WTC11 (cell line): Measurements from ENCODE around the gene TMEM9.

Experiments used
- CBFB ChIP-seq: sonication (generic); formaldehyde crosslinking; IDR thresholded peaks from 2 replicates; pipeline ENCODE4 v1.8.1; 2022; ENCODE audit warnings: mild to moderate bottlenecking, low read depth, missing genetic modification reagents
- CREB1 ChIP-seq: sonication (generic); formaldehyde crosslinking; IDR thresholded peaks from 2 replicates; pipeline ENCODE4 v1.8.0; 2023; ENCODE audit warnings: mild to moderate bottlenecking, missing genetic modification reagents
- CREM ChIP-seq: sonication (generic); formaldehyde crosslinking; IDR thresholded peaks from 2 replicates; pipeline ENCODE4 v1.8.1; 2022; ENCODE audit warnings: mild to moderate bottlenecking, missing genetic modification reagents, moderate library complexity
- JUN ChIP-seq: sonication (generic); formaldehyde crosslinking; IDR thresholded peaks from 2 replicates; pipeline ENCODE4 v1.8.0; 2023; ENCODE audit warnings: mild to moderate bottlenecking, missing genetic modification reagents
- SP1 ChIP-seq: sonication (generic); formaldehyde crosslinking; conservative IDR thresholded peaks from 2 replicates; pipeline ENCODE4 v1.8.1; 2022; ENCODE audit warnings: missing genetic modification reagents
- TF ChIP-seq, protein P1 (sequence below): fragments of 200-600 bp; IDR thresholded peaks from 2 replicates; pipeline ENCODE4 v1.8.0; 2022; ENCODE audit warnings: antibody characterized with exemption
- TF ChIP-seq, protein P2 (sequence below): sonication (generic); formaldehyde crosslinking; IDR thresholded peaks from 2 replicates; pipeline ENCODE4 v1.8.1; 2022; ENCODE audit warnings: low read depth, mild to moderate bottlenecking, moderate library complexity, missing genetic modification reagents, borderline replicate concordance
- TF ChIP-seq, protein P3 (sequence below): sonication (generic); formaldehyde crosslinking; IDR thresholded peaks from 2 replicates; pipeline ENCODE4 v1.8.1; 2023; ENCODE audit warnings: mild to moderate bottlenecking, missing genetic modification reagents, moderate library complexity
- TF ChIP-seq, protein P4 (sequence below): sonication (generic); formaldehyde crosslinking; IDR thresholded peaks from 2 replicates; pipeline ENCODE4 v1.8.0; 2022; ENCODE audit warnings: mild to moderate bottlenecking, missing genetic modification reagents
- TF ChIP-seq, protein P5 (sequence below): sonication (generic); formaldehyde crosslinking; IDR thresholded peaks from 2 replicates; pipeline ENCODE4 v1.8.0; 2022; ENCODE audit warnings: mild to moderate bottlenecking, missing genetic modification reagents

DNA sequence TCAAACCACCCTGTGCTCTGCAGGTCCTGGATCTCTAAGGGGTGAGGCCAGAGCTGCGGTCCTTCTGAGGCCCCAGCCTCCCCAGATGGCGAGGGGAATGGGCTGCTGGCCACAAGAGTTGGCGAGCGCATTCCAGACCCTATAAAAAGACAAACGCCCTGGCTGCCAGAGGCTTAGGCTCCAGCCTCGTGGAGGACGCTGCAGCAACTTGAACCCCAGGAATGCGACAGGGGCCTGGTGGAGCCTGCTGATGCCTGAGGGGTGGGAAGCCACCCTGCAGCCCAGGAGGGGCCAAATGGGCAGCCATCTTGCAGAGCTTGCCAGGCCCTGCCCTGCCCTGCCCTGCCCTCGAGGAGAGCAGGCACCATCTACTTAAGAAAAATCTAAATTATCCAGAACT lies 50.6 kb downstream of the TMEM9 start:
- TF ChIP-seq CBFB (CRISPR knock-in tag) (no peak), CREB1 (CRISPR knock-in tag) (no peak), CREM (CRISPR knock-in tag) (no peak), JUN (CRISPR knock-in tag) (no peak), SP1 (CRISPR knock-in tag) (no peak)
- TF ChIP-seq, protein P1, sequence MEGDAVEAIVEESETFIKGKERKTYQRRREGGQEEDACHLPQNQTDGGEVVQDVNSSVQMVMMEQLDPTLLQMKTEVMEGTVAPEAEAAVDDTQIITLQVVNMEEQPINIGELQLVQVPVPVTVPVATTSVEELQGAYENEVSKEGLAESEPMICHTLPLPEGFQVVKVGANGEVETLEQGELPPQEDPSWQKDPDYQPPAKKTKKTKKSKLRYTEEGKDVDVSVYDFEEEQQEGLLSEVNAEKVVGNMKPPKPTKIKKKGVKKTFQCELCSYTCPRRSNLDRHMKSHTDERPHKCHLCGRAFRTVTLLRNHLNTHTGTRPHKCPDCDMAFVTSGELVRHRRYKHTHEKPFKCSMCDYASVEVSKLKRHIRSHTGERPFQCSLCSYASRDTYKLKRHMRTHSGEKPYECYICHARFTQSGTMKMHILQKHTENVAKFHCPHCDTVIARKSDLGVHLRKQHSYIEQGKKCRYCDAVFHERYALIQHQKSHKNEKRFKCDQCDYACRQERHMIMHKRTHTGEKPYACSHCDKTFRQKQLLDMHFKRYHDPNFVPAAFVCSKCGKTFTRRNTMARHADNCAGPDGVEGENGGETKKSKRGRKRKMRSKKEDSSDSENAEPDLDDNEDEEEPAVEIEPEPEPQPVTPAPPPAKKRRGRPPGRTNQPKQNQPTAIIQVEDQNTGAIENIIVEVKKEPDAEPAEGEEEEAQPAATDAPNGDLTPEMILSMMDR, result no peak
- TF ChIP-seq, protein P2, sequence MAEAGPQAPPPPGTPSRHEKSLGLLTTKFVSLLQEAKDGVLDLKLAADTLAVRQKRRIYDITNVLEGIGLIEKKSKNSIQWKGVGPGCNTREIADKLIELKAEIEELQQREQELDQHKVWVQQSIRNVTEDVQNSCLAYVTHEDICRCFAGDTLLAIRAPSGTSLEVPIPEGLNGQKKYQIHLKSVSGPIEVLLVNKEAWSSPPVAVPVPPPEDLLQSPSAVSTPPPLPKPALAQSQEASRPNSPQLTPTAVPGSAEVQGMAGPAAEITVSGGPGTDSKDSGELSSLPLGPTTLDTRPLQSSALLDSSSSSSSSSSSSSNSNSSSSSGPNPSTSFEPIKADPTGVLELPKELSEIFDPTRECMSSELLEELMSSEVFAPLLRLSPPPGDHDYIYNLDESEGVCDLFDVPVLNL, result no peak
- TF ChIP-seq, protein P3, sequence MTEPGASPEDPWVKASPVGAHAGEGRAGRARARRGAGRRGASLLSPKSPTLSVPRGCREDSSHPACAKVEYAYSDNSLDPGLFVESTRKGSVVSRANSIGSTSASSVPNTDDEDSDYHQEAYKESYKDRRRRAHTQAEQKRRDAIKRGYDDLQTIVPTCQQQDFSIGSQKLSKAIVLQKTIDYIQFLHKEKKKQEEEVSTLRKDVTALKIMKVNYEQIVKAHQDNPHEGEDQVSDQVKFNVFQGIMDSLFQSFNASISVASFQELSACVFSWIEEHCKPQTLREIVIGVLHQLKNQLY (CRISPR knock-in tag), result no peak
- TF ChIP-seq, protein P4, sequence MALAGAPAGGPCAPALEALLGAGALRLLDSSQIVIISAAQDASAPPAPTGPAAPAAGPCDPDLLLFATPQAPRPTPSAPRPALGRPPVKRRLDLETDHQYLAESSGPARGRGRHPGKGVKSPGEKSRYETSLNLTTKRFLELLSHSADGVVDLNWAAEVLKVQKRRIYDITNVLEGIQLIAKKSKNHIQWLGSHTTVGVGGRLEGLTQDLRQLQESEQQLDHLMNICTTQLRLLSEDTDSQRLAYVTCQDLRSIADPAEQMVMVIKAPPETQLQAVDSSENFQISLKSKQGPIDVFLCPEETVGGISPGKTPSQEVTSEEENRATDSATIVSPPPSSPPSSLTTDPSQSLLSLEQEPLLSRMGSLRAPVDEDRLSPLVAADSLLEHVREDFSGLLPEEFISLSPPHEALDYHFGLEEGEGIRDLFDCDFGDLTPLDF (CRISPR knock-in tag), result no peak
- TF ChIP-seq, protein P5, sequence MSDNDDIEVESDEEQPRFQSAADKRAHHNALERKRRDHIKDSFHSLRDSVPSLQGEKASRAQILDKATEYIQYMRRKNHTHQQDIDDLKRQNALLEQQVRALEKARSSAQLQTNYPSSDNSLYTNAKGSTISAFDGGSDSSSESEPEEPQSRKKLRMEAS (CRISPR knock-in tag), result no peak
